SK-N-SH (cell line): ENCODE measurements around the gene COL4A6. TPM values are rescaled to one million over a fixed set of nuclear protein-coding genes. Genes with fewer than 3 reads are reported as not detected.

Experiments
- CTCF ChIA-PET: fragments of 300-600, 350-600 bp; formaldehyde crosslinking; extraction: SDS; loops from one replicate; lab custom pipeline; 2021; lab: Yijun Ruan, JAX
- POLR2A ChIA-PET: fragments of 350-600 bp; sonication (Branson Sonifier 250); formaldehyde crosslinking; extraction: SDS; loops from one replicate; lab custom pipeline; 2020; ENCODE audit warnings: antibody characterized with exemption, inconsistent platforms; lab: Yijun Ruan, JAX
- DNase-seq: peaks from one replicate; pipeline ENCODE4 v3.0.0; 2012
- H2AFZ ChIP-seq: fragments of 200-600 bp; sonication (generic); 2 replicates; pipeline ENCODE4 v1.8.1; 2016; ENCODE audit warnings: antibody characterized with exemption, mild to moderate bottlenecking, low read depth
- H3F3A ChIP-seq: fragments of 200-600 bp; sonication (generic); replicated peaks from 2 replicates; pipeline ENCODE3; 2016; ENCODE audit warnings: antibody characterized with exemption, mild to moderate bottlenecking; ENCODE audit not compliant: insufficient read depth
- H3K27ac ChIP-seq, 2 experiments: fragments of 200-500 bp in 1 of 2; fragments of 200-600 bp in 1 of 2; sonication (Bioruptor generic) in 1 of 2; sonication (generic), shearing (Covaris generic) in 1 of 2; 2 replicates each; pipeline versions ENCODE4 v1.5.1 to v1.6.1; 2014 to 2016; ENCODE audit warnings: low read depth in 2 of 2, inconsistent platforms in 1 of 2, low read length in 1 of 2, mild to moderate bottlenecking in 1 of 2, mixed read lengths in 1 of 2
- H3K27me3 ChIP-seq: fragments of 200-600 bp; sonication (generic), shearing (Covaris generic); 2 replicates; pipeline ENCODE4 v1.6.1; 2016; ENCODE audit warnings: mixed run types; ENCODE audit not compliant: insufficient read depth
- H3K36me3 ChIP-seq, 2 experiments: fragments of 200-500 bp in 1 of 2; fragments of 200-600 bp in 1 of 2; sonication (Bioruptor generic) in 1 of 2; sonication (generic) in 1 of 2; replicated peaks in 1 of 2; 2 replicates each; pipeline versions ENCODE3 to v1.5.1; 2014 to 2016; ENCODE audit warnings: low read length in 1 of 2, mild to moderate bottlenecking in 1 of 2; ENCODE audit not compliant: insufficient read depth in 2 of 2, control insufficient read depth in 1 of 2
- H3K4me1 ChIP-seq, 2 experiments: fragments of 200-500 bp in 1 of 2; fragments of 200-600 bp in 1 of 2; sonication (Bioruptor generic) in 1 of 2; sonication (generic), shearing (Covaris generic) in 1 of 2; 2 replicates each; pipeline versions ENCODE4 v1.5.1 to v1.6.1; 2014 to 2016; ENCODE audit warnings: low read depth in 1 of 2, low read length in 1 of 2, mixed run types in 1 of 2; ENCODE audit not compliant: insufficient read depth in 2 of 2, control insufficient read depth in 1 of 2
- H3K4me2 ChIP-seq: fragments of 200-600 bp; sonication (generic), shearing (Covaris generic); 2 replicates; pipeline ENCODE4 v1.6.1; 2017; ENCODE audit warnings: mixed run types
- H3K4me3 ChIP-seq, 2 experiments: fragments of 200-500 bp in 1 of 2; fragments of 200-600 bp in 1 of 2; sonication (Bioruptor generic) in 1 of 2; sonication (generic), shearing (Covaris generic) in 1 of 2; 2 replicates each; pipeline versions ENCODE4 v1.5.1 to v1.8.1; 2014 to 2016; ENCODE audit warnings: low read depth in 2 of 2, inconsistent platforms in 1 of 2, low read length in 1 of 2, mild to moderate bottlenecking in 1 of 2, mixed read lengths in 1 of 2, moderate library complexity in 1 of 2
- H3K79me2 ChIP-seq: fragments of 200-600 bp; sonication (generic); 2 replicates; pipeline ENCODE4 v1.8.1; 2017; ENCODE audit warnings: mild to moderate bottlenecking; ENCODE audit not compliant: insufficient read depth
- H3K9ac ChIP-seq: fragments of 200-600 bp; sonication (generic); 2 replicates; pipeline ENCODE4 v1.6.1; 2017; ENCODE audit warnings: mixed run types
- H3K9me2 ChIP-seq: fragments of 200-600 bp; sonication (generic); 2 replicates; pipeline ENCODE4 v1.6.1; 2017; ENCODE audit warnings: mixed run types
- H3K9me3 ChIP-seq: fragments of 200-600 bp; sonication (generic); 2 replicates; pipeline ENCODE4 v1.6.1; 2017; ENCODE audit warnings: mixed run types, mild to moderate bottlenecking, moderate library complexity
- H4K20me1 ChIP-seq: fragments of 200-600 bp; sonication (generic); 2 replicates; pipeline ENCODE4 v1.6.1; 2017; ENCODE audit warnings: mild to moderate bottlenecking, mixed run types; ENCODE audit not compliant: insufficient read depth
- CHD2 ChIP-seq: fragments of 150-350 bp; IDR thresholded peaks from 2 replicates; pipeline ENCODE4 v1.6.1; 2018; ENCODE audit warnings: low read length; ENCODE audit not compliant: partially characterized antibody
- EZH2phosphoT487 ChIP-seq: fragments of 200-600 bp; sonication (generic); IDR thresholded peaks from 2 replicates; pipeline ENCODE4 v1.6.1; 2017; ENCODE audit warnings: low read depth, mixed run types, mild to moderate bottlenecking, antibody characterized with exemption, moderate library complexity, borderline replicate concordance
- FOXM1 ChIP-seq: IDR thresholded peaks from 2 replicates; pipeline ENCODE4 v1.4.0; 2012; ENCODE audit warnings: low read depth, mild to moderate bottlenecking
- GATA2 ChIP-seq: sonication (generic); formaldehyde crosslinking; IDR thresholded peaks from 2 replicates; pipeline ENCODE4 v1.5.0; 2020; ENCODE audit warnings: mild to moderate bottlenecking, missing genetic modification reagents
- JUND ChIP-seq: IDR thresholded peaks from 2 replicates; pipeline ENCODE4 v1.4.0; 2012
- MXI1 ChIP-seq: IDR thresholded peaks from 2 replicates; pipeline ENCODE4 v1.6.1; 2012; ENCODE audit warnings: mild to moderate bottlenecking, low read depth, low read length, improper control_type of control experiment
- NRF1 ChIP-seq: IDR thresholded peaks from 2 replicates; pipeline ENCODE4 v1.6.1; 2012; ENCODE audit warnings: low read depth, mild to moderate bottlenecking, low read length
- POLR2AphosphoS5 ChIP-seq: IDR thresholded peaks from 2 replicates; pipeline ENCODE4 v1.6.1; 2012; ENCODE audit warnings: low read depth, low read length
- RAD21 ChIP-seq: IDR thresholded peaks from 2 replicates; pipeline ENCODE4 v1.6.1; 2012; ENCODE audit warnings: mild to moderate bottlenecking, low read length
- RFX5 ChIP-seq: IDR thresholded peaks from 2 replicates; pipeline ENCODE4 v1.6.1; 2012; ENCODE audit warnings: mild to moderate bottlenecking, improper control_type of control experiment, low read length
- RXRA ChIP-seq: IDR thresholded peaks from 2 replicates; pipeline ENCODE4 v1.4.0; 2012; ENCODE audit warnings: low read depth, mild to moderate bottlenecking, borderline replicate concordance
- TCF12 ChIP-seq: IDR thresholded peaks from 2 replicates; pipeline ENCODE4 v1.4.0; 2012
- TEAD4 ChIP-seq: IDR thresholded peaks from 2 replicates; pipeline ENCODE4 v1.4.0; 2012; ENCODE audit warnings: mild to moderate bottlenecking, borderline replicate concordance; ENCODE audit not compliant: insufficient read depth
- YY1 ChIP-seq: IDR thresholded peaks from 2 replicates; pipeline ENCODE4 v1.4.0; 2012; ENCODE audit warnings: low read depth, mild to moderate bottlenecking
- WGBS: methylation state at CpG from one replicate; pipeline ENCODE4 v1.1.6; 2017; ENCODE audit warnings: low lambda C conversion rate; 5-methylcytosine and 5-hydroxymethylcytosine counted together
- polyA plus RNA-seq, 3 experiments: library from polyadenylated mRNA; depleted of rRNA; stranded (reverse); fragments of >200 nt; gene quantifications; 2 replicates each; pipeline ENCODE4 v1.2.3, GENCODE V29; 2012
- TF ChIP-seq, protein P1 (sequence below): IDR thresholded peaks from 2 replicates; pipeline ENCODE4 v1.4.0; 2012; ENCODE audit warnings: low read depth, borderline replicate concordance
- TF ChIP-seq, protein P2 (sequence below): fragments of 150-350 bp; IDR thresholded peaks from 2 replicates; pipeline ENCODE4 v1.6.1; 2017; ENCODE audit warnings: antibody characterized with exemption, low read length, low read depth, borderline replicate concordance

The COL4A6 gene
- polyA plus RNA-seq, 1 of the 3 experiments (the other 2 are of a cell fraction) = not detected

DNA sequence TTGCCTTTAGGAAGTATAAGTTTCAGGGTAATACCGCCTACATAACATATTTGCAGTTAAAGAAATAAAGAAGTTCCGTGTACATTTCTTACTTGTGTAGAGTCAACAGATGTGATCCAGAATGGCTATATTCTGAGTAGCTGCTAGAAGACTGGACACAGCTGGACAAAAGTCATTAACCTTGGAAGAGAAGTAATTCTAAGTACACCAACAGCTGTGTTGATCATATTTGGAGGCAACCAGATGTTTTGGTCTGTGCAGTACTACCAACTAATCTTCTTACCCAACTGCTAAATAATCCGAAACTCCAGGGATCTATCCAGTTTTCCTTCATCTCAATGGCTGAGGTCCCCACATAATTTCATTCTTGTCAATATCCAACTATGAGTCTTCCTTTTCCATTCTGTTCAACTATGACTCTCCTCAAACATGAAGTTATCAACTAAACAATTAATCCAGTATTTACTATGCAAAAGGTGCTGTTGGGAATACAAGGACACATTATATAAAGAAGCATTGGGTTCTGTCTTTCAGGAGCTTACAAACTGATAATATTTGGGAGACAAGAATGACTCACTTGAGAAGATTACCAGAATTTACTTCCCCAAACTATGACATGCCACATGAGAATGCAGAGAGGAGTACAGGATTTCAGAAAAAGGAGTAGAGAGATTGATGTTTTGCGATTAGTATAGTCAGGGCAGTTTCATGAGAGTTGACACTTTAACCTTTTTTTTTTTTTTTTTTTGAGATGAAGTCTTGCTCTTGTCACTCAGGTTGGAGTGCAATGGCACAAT lies 78.2 kb downstream of the COL4A6 start (continued):
- TF ChIP-seq POLR2AphosphoS5 = no peak
- TF ChIP-seq RAD21 = no peak
- TF ChIP-seq EZH2phosphoT487 = no peak

DNA sequence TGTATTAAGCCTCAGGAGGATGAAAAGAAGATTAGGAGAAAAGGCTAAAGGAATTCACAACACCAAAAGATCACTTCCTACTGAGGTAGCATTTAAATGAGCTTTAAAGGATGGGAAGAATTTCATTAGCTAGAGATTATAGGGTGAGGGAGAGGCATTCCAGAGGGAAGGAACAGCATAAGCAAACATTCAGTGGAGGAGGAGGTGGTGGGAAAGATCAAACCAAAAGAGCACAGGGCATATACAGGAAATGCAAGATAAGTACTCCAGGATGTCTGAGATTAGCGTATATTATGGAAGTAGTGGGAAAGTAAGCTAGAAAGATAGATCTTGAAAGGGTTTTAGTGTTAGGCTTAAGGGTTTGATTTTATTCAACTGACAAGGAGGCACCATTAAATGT lies 84.8 kb downstream of the COL4A6 start:
- WGBS = 17% methylated on average over 1 of the region's 1 CpG
- no peaks in the 10 kb centered on the region for H3F3A ChIP-seq
- no peaks in the 10 kb centered on the region for H3K4me1 ChIP-seq
- H3K9me3 ChIP-seq = no peaks in the 10 kb centered on the region
- H3K27me3 ChIP-seq = peaks cover 28% of the 10 kb centered on the region; the same call in 1 of the 2 replicates
- DNase-seq = no peak
- CTCF ChIA-PET = no interaction called here
- no peaks in the 10 kb centered on the region for H3K9me2 ChIP-seq
- H3K79me2 ChIP-seq = no peaks in the 10 kb centered on the region
- H3K9ac ChIP-seq = no peak overlapping the region
- TF ChIP-seq, protein P1, sequence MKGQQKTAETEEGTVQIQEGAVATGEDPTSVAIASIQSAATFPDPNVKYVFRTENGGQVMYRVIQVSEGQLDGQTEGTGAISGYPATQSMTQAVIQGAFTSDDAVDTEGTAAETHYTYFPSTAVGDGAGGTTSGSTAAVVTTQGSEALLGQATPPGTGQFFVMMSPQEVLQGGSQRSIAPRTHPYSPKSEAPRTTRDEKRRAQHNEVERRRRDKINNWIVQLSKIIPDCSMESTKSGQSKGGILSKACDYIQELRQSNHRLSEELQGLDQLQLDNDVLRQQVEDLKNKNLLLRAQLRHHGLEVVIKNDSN = no peak
- H3K27ac ChIP-seq = no peak overlapping the region
- no peaks in the 10 kb centered on the region for H3K36me3 ChIP-seq
- H4K20me1 ChIP-seq = no peaks in the 10 kb centered on the region
- H2AFZ ChIP-seq = no peak overlapping the region
- no peak overlapping the region for H3K4me2 ChIP-seq
- POLR2A ChIA-PET = no interaction called here
- no peak overlapping the region for H3K4me3 ChIP-seq

DNA sequence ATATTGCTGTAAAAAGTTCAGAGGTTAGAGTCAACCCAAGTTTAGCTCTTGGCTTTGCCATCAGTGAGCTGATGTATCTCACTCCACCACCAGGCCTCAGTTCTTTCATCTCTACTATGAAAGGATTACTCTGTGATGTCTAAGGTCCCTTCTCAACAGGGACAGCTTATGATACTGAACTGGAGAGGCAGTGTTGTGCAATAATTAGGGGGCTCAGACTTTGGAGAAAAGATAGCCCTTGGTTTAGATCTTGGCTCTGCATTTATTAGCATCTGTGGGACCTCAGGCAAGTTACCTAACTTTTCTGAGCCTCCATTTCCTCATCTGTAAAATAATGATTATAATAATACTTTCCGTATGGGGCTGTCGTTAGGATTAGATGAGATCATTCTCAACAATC lies 89.0 kb downstream of the COL4A6 start:
- 12% methylated on average over 2 of the region's 2 CpGs for WGBS
- Histone ChIP-seq H3K27ac (no peak overlapping the region), H3K9me3 (no peaks in the 10 kb centered on the region), H3K4me3 (no peak overlapping the region), H3K9me2 (no peaks in the 10 kb centered on the region), H3F3A (no peaks in the 10 kb centered on the region), H2AFZ (no peak overlapping the region)
- ChIA-PET CTCF (no interaction called here), POLR2A (no interaction called here)
- TF ChIP-seq, protein P2, sequence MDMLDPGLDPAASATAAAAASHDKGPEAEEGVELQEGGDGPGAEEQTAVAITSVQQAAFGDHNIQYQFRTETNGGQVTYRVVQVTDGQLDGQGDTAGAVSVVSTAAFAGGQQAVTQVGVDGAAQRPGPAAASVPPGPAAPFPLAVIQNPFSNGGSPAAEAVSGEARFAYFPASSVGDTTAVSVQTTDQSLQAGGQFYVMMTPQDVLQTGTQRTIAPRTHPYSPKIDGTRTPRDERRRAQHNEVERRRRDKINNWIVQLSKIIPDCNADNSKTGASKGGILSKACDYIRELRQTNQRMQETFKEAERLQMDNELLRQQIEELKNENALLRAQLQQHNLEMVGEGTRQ = no peak
- no peak for TF ChIP-seq FOXM1
- TF ChIP-seq TEAD4 = no peak
- no peak for TF ChIP-seq RFX5
- no peak for TF ChIP-seq RXRA
- no peak for TF ChIP-seq GATA2 (CRISPR knock-in tag)
- TF ChIP-seq YY1 = no peak
- no peak for TF ChIP-seq NRF1
- TF ChIP-seq POLR2AphosphoS5 = no peak
- no peak for TF ChIP-seq CHD2
- no peak for TF ChIP-seq JUND
- TF ChIP-seq TCF12 = no peak
- TF ChIP-seq MXI1 = no peak
- TF ChIP-seq, all 33 proteins: peak for 0
- DNase-seq = no peak
- Histone ChIP-seq H3K36me3 (no peaks in the 10 kb centered on the region), H3K4me2 (no peak overlapping the region), H3K9ac (no peak overlapping the region), H4K20me1 (no peaks in the 10 kb centered on the region), H3K4me1 (no peaks in the 10 kb centered on the region), H3K27me3 (peaks cover 18% of the 10 kb centered on the region; the same call in 1 of the 2 replicates), H3K79me2 (no peaks in the 10 kb centered on the region)
